Caco-2 (cell line): Measurements from ENCODE around the gene SLC22A6. TPM values are rescaled to one million over a fixed set of nuclear protein-coding genes. Genes with fewer than 3 reads are reported as not detected.

ENCODE experiments used
- BruUV-seq: library from RNA; stranded (reverse); fragments of 400-500 nt; replicated peaks from 2 replicates; lab custom pipeline; 2021; lab: Mats Ljungman, UMichigan
- CTCF ChIA-PET: fragments of 300-600 bp; sonication (Branson Sonifier 250); formaldehyde crosslinking; loops from one replicate; lab custom pipeline; 2022; ENCODE audit warnings: antibody characterized with exemption; lab: Charles Lee
- POLR2A ChIA-PET: fragments of 300-600 bp; sonication (Branson Sonifier 250); formaldehyde crosslinking; loops from one replicate; lab custom pipeline; 2022; ENCODE audit warnings: antibody characterized with exemption; lab: Charles Lee
- DNase-seq, 2 experiments: peaks; one replicate each; pipeline versions ENCODE4 v3.0.0 to v3.0.0-alpha.2; 2020 to 2022
- H3K27me3 ChIP-seq: replicated peaks from 2 replicates; pipeline ENCODE4 v1.6.0; 2011; ENCODE audit warnings: low read length; ENCODE audit not compliant: control insufficient read depth, insufficient read depth
- H3K36me3 ChIP-seq: 2 replicates; pipeline ENCODE4 v1.5.1; 2011; ENCODE audit warnings: low read length; ENCODE audit not compliant: control insufficient read depth, insufficient read depth
- H3K4me1 ChIP-seq: fragments of 250-450 bp; sonication (Bioruptor Pico); 2 replicates; pipeline ENCODE4 v1.5.1; 2020; ENCODE audit warnings: mild to moderate bottlenecking
- H3K4me3 ChIP-seq: 2 replicates; pipeline ENCODE4 v1.5.1; 2011; ENCODE audit warnings: low read depth, mild to moderate bottlenecking, control low read depth, low read length
- H3K9me3 ChIP-seq: fragments of 250-450 bp; sonication (Bioruptor Pico); 2 replicates; pipeline ENCODE4 v1.5.1; 2020; ENCODE audit warnings: mild to moderate bottlenecking, moderate library complexity
- H3K27ac Mint-ChIP-seq: one replicate; pipeline ENCODE4 v1.8.0; 2022; ENCODE audit warnings: mixed read lengths; ENCODE audit not compliant: unreplicated experiment
- H3K27me3 Mint-ChIP-seq: one replicate; pipeline ENCODE4 v1.8.0; 2022; ENCODE audit warnings: mixed read lengths; ENCODE audit not compliant: insufficient read depth, unreplicated experiment
- H3K36me3 Mint-ChIP-seq: one replicate; pipeline ENCODE4 v1.8.0; 2022; ENCODE audit warnings: mild to moderate bottlenecking, mixed read lengths; ENCODE audit not compliant: insufficient read depth, unreplicated experiment
- H3K4me1 Mint-ChIP-seq: one replicate; pipeline ENCODE4 v1.8.0; 2022; ENCODE audit warnings: low read depth, mixed read lengths; ENCODE audit not compliant: unreplicated experiment
- H3K4me3 Mint-ChIP-seq: one replicate; pipeline ENCODE4 v1.8.0; 2022; ENCODE audit warnings: mild to moderate bottlenecking, moderate library complexity, mixed read lengths; ENCODE audit not compliant: unreplicated experiment
- H3K9me3 Mint-ChIP-seq: one replicate; pipeline ENCODE4 v1.8.0; 2022; ENCODE audit warnings: mixed read lengths; ENCODE audit not compliant: unreplicated experiment
- CTCF ChIP-seq, 2 experiments: fragments of 200-600 bp in 1 of 2; IDR thresholded peaks; 1 replicate in 1 of 2; 2 replicates in 1 of 2; pipeline versions ENCODE4 v1.5.1 to v1.8.0; 2011 to 2022; ENCODE audit warnings: antibody characterized with exemption in 1 of 2, control low read depth in 1 of 2, inconsistent platforms in 1 of 2, low read depth in 1 of 2, low read length in 1 of 2, mild to moderate bottlenecking in 1 of 2, moderate library complexity in 1 of 2; ENCODE audit not compliant: insufficient read depth in 1 of 2, severe bottlenecking in 1 of 2, unreplicated experiment in 1 of 2
- intact Hi-C: fragments of 100-400 bp; cut with micrococcal nuclease; formaldehyde crosslinking; loops from one replicate; pipeline ENCODE4 v1.10.0; 2022; ENCODE audit not compliant: unreplicated experiment
- total RNA-seq: library from RNA; stranded (reverse); gene quantifications from 2 replicates; pipeline ENCODE4 v1.2.3, GENCODE V29; 2022

The SLC22A6 gene
- total RNA-seq, 1 experiment from 2014 or later: not detected

DNA sequence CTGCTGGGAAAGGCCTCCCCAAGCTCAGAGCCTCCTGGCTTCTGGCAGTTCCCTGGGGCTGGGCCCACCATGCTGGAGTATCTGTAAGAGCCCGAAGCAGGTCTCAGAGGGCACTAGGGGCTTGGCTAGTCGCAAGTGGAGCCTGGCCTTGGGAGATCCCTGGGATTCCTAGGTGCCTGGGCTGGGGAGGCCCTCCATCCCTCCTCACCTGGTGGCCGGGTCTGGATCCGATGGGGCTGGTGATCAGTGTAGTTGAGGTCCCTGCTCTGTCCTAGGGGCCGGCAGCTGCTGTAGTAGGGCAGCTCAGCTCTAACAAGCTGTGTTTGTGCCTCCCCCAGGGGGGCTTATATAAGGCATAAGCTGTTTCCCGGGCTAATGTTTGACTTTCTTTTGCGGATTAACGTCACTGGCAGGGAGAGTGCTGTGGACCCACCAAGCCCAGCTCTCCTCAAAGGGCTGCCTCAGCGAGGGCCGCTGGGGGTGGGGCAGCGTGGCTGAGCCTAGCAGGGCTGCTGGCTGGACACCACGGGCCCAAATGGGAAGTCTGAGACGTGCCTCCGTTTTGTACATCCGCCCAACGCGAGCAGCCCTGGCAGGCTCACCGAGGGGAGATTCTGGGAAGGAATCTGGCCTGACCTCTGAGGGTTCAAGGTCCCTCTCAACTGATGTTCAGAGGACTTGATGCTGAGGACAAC, 30.9 kb upstream of the SLC22A6 start, which contains the start of gene SLC22A8:
SLC22A8 (minus strand) TSS at position 321 of the 695 bp plus-strand sequence. CDS start 883 bp downstream, outside the sequence.
- Histone ChIP-seq H3K4me1 (peaks cover 14% of the 10 kb centered on the region), H3K36me3 (no peaks in the 10 kb centered on the region), H3K27me3 (no peaks in the 10 kb centered on the region), H3K9me3 (no peaks in the 10 kb centered on the region), H3K4me3 (no peak within 1 kb of the TSS)
- no peak for TF ChIP-seq CTCF (IDR thresholded peaks at IDR 0.05; ENCODE audit: insufficient read depth in 1 of 2, low read depth in 1 of 2, low read length in 1 of 2, severe bottlenecking in 1 of 2, unreplicated experiment in 1 of 2)
- Mint-ChIP-seq H3K4me1 (peaks cover 17% of the 10 kb centered on the region), H3K36me3 (no peaks in the 10 kb centered on the region), H3K27me3 (no peaks in the 10 kb centered on the region), H3K27ac (no peak within 1 kb of the TSS), H3K9me3 (no peaks in the 10 kb centered on the region), H3K4me3 (no peak within 1 kb of the TSS)
- ChIA-PET POLR2A (interaction anchor here (0.5 kb wide), 1 partner anchor 228 kb away, joined by 3 read pairs; the partner anchor contains the start of gene SLC22A25), CTCF (interaction anchor here (1.2 kb wide), 1 partner anchor 8 kb away, joined by 5 read pairs; no protein-coding TSS in a partner anchor)
- no peak for DNase-seq
- intact Hi-C loops: no loop called here
- BruUV-seq: no TSS peak

DNA sequence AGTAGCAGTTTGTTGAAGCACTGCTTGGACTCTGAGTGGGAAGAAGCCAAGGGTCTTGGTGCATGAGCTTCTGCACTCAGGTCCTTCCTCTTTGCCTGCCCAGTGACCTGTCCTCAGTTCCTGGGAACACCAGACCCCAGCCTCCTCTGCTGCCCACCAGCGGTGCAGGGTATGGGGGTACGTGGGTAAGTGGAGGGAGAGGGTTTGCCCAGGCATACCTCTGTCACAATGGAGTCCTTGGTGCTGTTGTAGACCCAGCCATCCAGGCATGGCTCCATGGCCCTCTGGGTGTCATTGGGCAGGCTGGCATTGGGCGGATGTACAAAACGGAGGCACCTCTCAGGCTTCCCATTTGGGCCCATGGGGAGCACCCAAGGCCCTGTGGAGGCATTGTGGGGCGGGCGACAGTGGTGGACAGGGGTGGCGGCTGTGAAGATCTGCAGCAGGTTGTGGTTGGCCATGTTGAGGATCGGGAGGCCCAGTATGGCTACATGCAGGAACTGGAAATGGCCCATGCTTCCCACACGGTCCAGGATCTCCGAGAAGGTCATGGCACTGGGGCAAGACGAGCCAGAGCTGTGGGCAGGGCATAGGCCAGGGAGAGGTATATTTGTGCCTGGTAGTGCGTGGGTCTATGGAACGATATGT, 29.8 kb upstream of the SLC22A6 start:
- Mint-ChIP-seq H3K36me3 (no peaks in the 10 kb centered on the region), H3K4me1 (peaks cover 17% of the 10 kb centered on the region), H3K27me3 (no peaks in the 10 kb centered on the region), H3K9me3 (no peaks in the 10 kb centered on the region), H3K4me3 (no peak overlapping the region), H3K27ac (no peak overlapping the region)
- ChIA-PET CTCF (interaction anchor here (1.2 to 1.5 kb wide), 2 partner anchors 9 to 108 kb away, joined by 5 read pairs; no protein-coding TSS in a partner anchor), POLR2A (no interaction called here)
- BruUV-seq: no TSS peak
- peaks cover 14% of the 10 kb centered on the region for H3K4me1 ChIP-seq
- H3K4me3 ChIP-seq: no peak overlapping the region
- no peaks in the 10 kb centered on the region for H3K9me3 ChIP-seq
- intact Hi-C loops: no loop called here
- no peak for TF ChIP-seq CTCF (IDR thresholded peaks at IDR 0.05; ENCODE audit: insufficient read depth in 1 of 2, low read depth in 1 of 2, low read length in 1 of 2, severe bottlenecking in 1 of 2, unreplicated experiment in 1 of 2)
- H3K27me3 ChIP-seq: no peaks in the 10 kb centered on the region
- no peak for DNase-seq
- H3K36me3 ChIP-seq: no peaks in the 10 kb centered on the region

- no peak for TF ChIP-seq CTCF (IDR thresholded peaks at IDR 0.05; ENCODE audit: insufficient read depth in 1 of 2, low read depth in 1 of 2, low read length in 1 of 2, severe bottlenecking in 1 of 2, unreplicated experiment in 1 of 2)
- H3K27me3 ChIP-seq: no peaks in the 10 kb centered on the region
- ChIA-PET POLR2A (no interaction called here), CTCF (interaction anchor here (1.2 kb wide), 1 partner anchor 107 kb away, joined by 3 read pairs; no protein-coding TSS in a partner anchor)
- H3K9me3 Mint-ChIP-seq: no peaks in the 10 kb centered on the region
- no peak overlapping the region for H3K4me3 ChIP-seq
- no peak overlapping the region for H3K4me3 Mint-ChIP-seq
- H3K9me3 ChIP-seq: no peaks in the 10 kb centered on the region
- H3K27ac Mint-ChIP-seq: no peak overlapping the region
- DNase-seq: no peak
- BruUV-seq: no TSS peak
- intact Hi-C loops: no loop called here
- H3K27me3 Mint-ChIP-seq: no peaks in the 10 kb centered on the region
- no peaks in the 10 kb centered on the region for H3K36me3 ChIP-seq
- no peaks in the 10 kb centered on the region for H3K36me3 Mint-ChIP-seq
- H3K4me1 Mint-ChIP-seq: peaks cover 17% of the 10 kb centered on the region
- peaks cover 14% of the 10 kb centered on the region for H3K4me1 ChIP-seq
Observed at GRCh38 chr11:63012839-63013238, 28.1 kb upstream of the SLC22A6 start.
